Measurements from ENCODE around the gene CSRP2. TPM values are rescaled to one million over a fixed set of nuclear protein-coding genes. Genes with fewer than 3 reads are reported as not detected.

CSRP2 gene
- total RNA-seq (2021) (157 to 179 TPM (median 176 TPM) in 3 replicates), Bru-seq, nascent RNA (percentile 94 among the genes with signal in this experiment)
- long read RNA-seq, experiment 1, full-length matches to known transcripts = 164 of 181 reads
- long read RNA-seq, experiment 1, partial matches to known transcripts = 6 of 181 reads
- long read RNA-seq, experiment 1, other reads (novel, unspliced or antisense) = 11 of 181 reads
- long read RNA-seq, experiment 2, full-length matches to known transcripts = 196 of 259 reads
- long read RNA-seq, experiment 2, partial matches to known transcripts = 27 of 259 reads
- long read RNA-seq, experiment 2, other reads (novel, unspliced or antisense) = 36 of 259 reads
- long read RNA-seq, experiment 3, transcript CSRP2-201 (6 exons, 943 nt) = major isoform, 298 of 378 reads
- long read RNA-seq, experiment 3, transcript CSRP2-202 (6 exons, 754 nt) = minor isoform, 42 of 378 reads
- long read RNA-seq, experiment 3, partial matches to known transcripts = 21 of 378 reads
- long read RNA-seq, experiment 3, other reads (novel, unspliced or antisense) = 13 of 378 reads

- TF ChIP-seq E2F4 (CRISPR knock-in tag; IDR thresholded peaks at IDR 0.05; ENCODE audit: borderline replicate concordance, low read depth) (no peak), FOXK1 (CRISPR knock-in tag; IDR thresholded peaks at IDR 0.05) (peak; percentile 5; the same call in 1 of the 2 replicates), MAX (CRISPR knock-in tag; IDR thresholded peaks at IDR 0.05) (peak; percentile 44), ZNF263 (CRISPR knock-in tag; IDR thresholded peaks at IDR 0.05; ENCODE audit: low read depth) (0 out of 2 replicates have a peak, but pooled peaks have one; percentile 28), HMGA2 (CRISPR knock-in tag; IDR thresholded peaks at IDR 0.05) (0 out of 2 replicates have a peak, but pooled peaks have one; percentile 4), E2F5 (CRISPR knock-in tag; IDR thresholded peaks at IDR 0.05) (peak; percentile 90), SMAD3 (CRISPR knock-in tag; IDR thresholded peaks at IDR 0.05; ENCODE audit: borderline replicate concordance) (0 out of 2 replicates have a peak, but pooled peaks have one; percentile 15), NFE2L1 (CRISPR knock-in tag; IDR thresholded peaks at IDR 0.05) (peak; percentile 46; the same call in 1 of the 2 replicates), ELF4 (CRISPR knock-in tag; IDR thresholded peaks at IDR 0.05; ENCODE audit: low read depth) (0 out of 2 replicates have a peak, but pooled peaks have one; percentile 15), RORB (CRISPR knock-in tag; IDR thresholded peaks at IDR 0.05) (no peak), CBFB (CRISPR knock-in tag; IDR thresholded peaks at IDR 0.05; ENCODE audit: low read depth) (0 out of 2 replicates have a peak, but pooled peaks have one; percentile 39), TP53 (CRISPR knock-in tag; IDR thresholded peaks at IDR 0.05) (peak; percentile 63; the same call in 1 of the 2 replicates), GRHL2 (CRISPR knock-in tag; IDR thresholded peaks at IDR 0.05; ENCODE audit: insufficient replicate concordance, severe bottlenecking) (no peak), NR3C1 (CRISPR knock-in tag; conservative IDR thresholded peaks at IDR 0.05; ENCODE audit: low read depth) (0 out of 2 replicates have a peak, but pooled peaks have one; percentile 72), TCF7 (CRISPR knock-in tag; IDR thresholded peaks at IDR 0.05; ENCODE audit: low read depth) (no peak), ZNF138 (CRISPR knock-in tag; conservative IDR thresholded peaks at IDR 0.05) (0 out of 2 replicates have a peak, but pooled peaks have one; percentile 52), HMGXB4 (CRISPR knock-in tag; IDR thresholded peaks at IDR 0.05) (peak; percentile 49; the same call in 1 of the 2 replicates), CREB1 (CRISPR knock-in tag; IDR thresholded peaks at IDR 0.05) (no peak), SP1 (CRISPR knock-in tag; conservative IDR thresholded peaks at IDR 0.05) (peak; percentile 91)
- TF ChIP-seq, protein P1, sequence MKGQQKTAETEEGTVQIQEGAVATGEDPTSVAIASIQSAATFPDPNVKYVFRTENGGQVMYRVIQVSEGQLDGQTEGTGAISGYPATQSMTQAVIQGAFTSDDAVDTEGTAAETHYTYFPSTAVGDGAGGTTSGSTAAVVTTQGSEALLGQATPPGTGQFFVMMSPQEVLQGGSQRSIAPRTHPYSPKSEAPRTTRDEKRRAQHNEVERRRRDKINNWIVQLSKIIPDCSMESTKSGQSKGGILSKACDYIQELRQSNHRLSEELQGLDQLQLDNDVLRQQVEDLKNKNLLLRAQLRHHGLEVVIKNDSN (CRISPR knock-in tag; IDR thresholded peaks at IDR 0.05) = peak; percentile 10; the same call in 1 of the 2 replicates
- TF ChIP-seq, protein P2, sequence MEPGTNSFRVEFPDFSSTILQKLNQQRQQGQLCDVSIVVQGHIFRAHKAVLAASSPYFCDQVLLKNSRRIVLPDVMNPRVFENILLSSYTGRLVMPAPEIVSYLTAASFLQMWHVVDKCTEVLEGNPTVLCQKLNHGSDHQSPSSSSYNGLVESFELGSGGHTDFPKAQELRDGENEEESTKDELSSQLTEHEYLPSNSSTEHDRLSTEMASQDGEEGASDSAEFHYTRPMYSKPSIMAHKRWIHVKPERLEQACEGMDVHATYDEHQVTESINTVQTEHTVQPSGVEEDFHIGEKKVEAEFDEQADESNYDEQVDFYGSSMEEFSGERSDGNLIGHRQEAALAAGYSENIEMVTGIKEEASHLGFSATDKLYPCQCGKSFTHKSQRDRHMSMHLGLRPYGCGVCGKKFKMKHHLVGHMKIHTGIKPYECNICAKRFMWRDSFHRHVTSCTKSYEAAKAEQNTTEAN (CRISPR knock-in tag; IDR thresholded peaks at IDR 0.05) = 0 out of 2 replicates have a peak, but pooled peaks have one; percentile 29
- TF ChIP-seq, protein P3, sequence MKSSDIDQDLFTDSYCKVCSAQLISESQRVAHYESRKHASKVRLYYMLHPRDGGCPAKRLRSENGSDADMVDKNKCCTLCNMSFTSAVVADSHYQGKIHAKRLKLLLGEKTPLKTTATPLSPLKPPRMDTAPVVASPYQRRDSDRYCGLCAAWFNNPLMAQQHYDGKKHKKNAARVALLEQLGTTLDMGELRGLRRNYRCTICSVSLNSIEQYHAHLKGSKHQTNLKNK (CRISPR knock-in tag; IDR thresholded peaks at IDR 0.05) = no peak
- H3K36me3 Mint-ChIP-seq = no peaks in the 10 kb centered on the region
- POLR2A ChIA-PET = interaction anchor here (0.5 to 1.8 kb wide), 7 partner anchors 10 to 248 kb away, joined by 3 to 5 read pairs (median 3); no protein-coding TSS in a partner anchor
- no peaks in the 10 kb centered on the region for H3K27me3 Mint-ChIP-seq (ENCODE audit: low read depth)
- CTCF ChIA-PET = interaction anchor here (0.6 to 2.7 kb wide), 6 partner anchors 9 to 259 kb away, joined by 3 to 24 read pairs (median 4); no protein-coding TSS in a partner anchor
- DNase-seq (ENCODE audit: low spot score) = peak; percentile 95
- ATAC-seq = peak; percentile 89
- H3K4me3 Mint-ChIP-seq = peak within 1 kb of the TSS; percentile 95
- H3K4me1 Mint-ChIP-seq = peaks cover 42% of the 10 kb centered on the region
- peak within 1 kb of the TSS; percentile 98 for H3K27ac Mint-ChIP-seq
- H3K9me3 Mint-ChIP-seq = no peaks in the 10 kb centered on the region
Observed at GRCh38 chr12:76878899-76879709, at the start of gene CSRP2. Gene CSRP2 (minus strand): TSS chr12:76879019. CDS start chr12:76866260, 12,759 bp downstream.

Measured in WTC11 (cell line).